Transverse colon (tissue), 4 donors: ENCODE data around the gene MORN4. TPM values are rescaled to one million over a fixed set of nuclear protein-coding genes. Genes with fewer than 3 reads are reported as not detected.

Experiments used
- DNase-seq: peaks from one replicate; pipeline ENCODE4 v3.0.0-alpha.2; 2019
- H3K27ac ChIP-seq, 4 donors: fragments of 200-600 bp; sonication (generic); 2 replicates each; pipeline ENCODE4 v1.5.1; 2016 to 2018; ENCODE audit warnings: inconsistent platforms in 4 of 4
- H3K27me3 ChIP-seq: fragments of 200-600 bp; sonication (generic); 2 replicates; pipeline ENCODE4 v1.5.1; 2017; ENCODE audit warnings: inconsistent platforms
- H3K36me3 ChIP-seq, 4 donors: fragments of 200-600 bp; sonication (generic); 2 replicates each; pipeline ENCODE4 v1.5.1; 2017 to 2019; ENCODE audit warnings: inconsistent platforms in 4 of 4
- H3K4me1 ChIP-seq, 4 donors: fragments of 200-600 bp; sonication (generic); 2 replicates each; pipeline ENCODE4 v1.5.1; 2017 to 2020; ENCODE audit warnings: inconsistent platforms in 4 of 4
- H3K4me3 ChIP-seq, 4 donors: fragments of 200-600 bp; sonication (generic); 1 replicate in 1 of 4; 2 replicates in 3 of 4; pipeline versions ENCODE4 v1.5.1 to v1.6.1; 2017 to 2019; ENCODE audit warnings: inconsistent platforms in 4 of 4
- H3K9me3 ChIP-seq, 2 donors: fragments of 200-600 bp; sonication (generic); 2 replicates each; pipeline ENCODE4 v1.5.1; 2017 to 2019; ENCODE audit warnings: inconsistent platforms in 2 of 2
- EP300 ChIP-seq: sonication (generic); formaldehyde crosslinking; IDR thresholded peaks from one replicate; pipeline ENCODE4 v1.6.1; 2017; ENCODE audit warnings: antibody characterized with exemption, low read depth
- POLR2A ChIP-seq: fragments of 450-650 bp; IDR thresholded peaks from one replicate; pipeline ENCODE4 v1.6.1; 2016; ENCODE audit warnings: antibody characterized with exemption, mild to moderate bottlenecking, moderate library complexity
- POLR2AphosphoS5 ChIP-seq, 3 donors: sonication (generic); formaldehyde crosslinking; IDR thresholded peaks; one replicate each; pipeline ENCODE4 v1.6.1; 2016; ENCODE audit warnings: antibody characterized with exemption in 3 of 3
- WGBS, 2 donors: methylation state at CpG; one replicate each; pipeline ENCODE4 v1.1.5; 2018; ENCODE audit warnings: low coverage in 1 of 2; 5-methylcytosine and 5-hydroxymethylcytosine counted together
- in situ Hi-C, 4 donors: fragments of 200-750 bp; cut with MboI; loops; one replicate each; pipeline versions ENCODE4 v1.15.0 to v1.15.1; 2017; ENCODE audit warnings: low sequenced_read_pairs in 3 of 4, low pct_ligation_motif_present in 1 of 4, low pct_unique_long_range_greater_than_20kb in 1 of 4
- intact Hi-C: fragments of 100-400 bp; cut with DNase I; formaldehyde crosslinking; loops from one replicate; pipeline ENCODE4 v1.15.1; 2023; ENCODE audit warnings: low total_unique reads
- total RNA-seq, 4 donors: library from RNA; depleted of rRNA; stranded (reverse); fragments of >200 nt; gene quantifications; one replicate each; pipeline ENCODE4 v1.1.0, GENCODE V29; 2016
- TF ChIP-seq, protein P1 (sequence below), 5 experiments: fragments of 200-600 bp in 3 of 5; fragments of 450-650 bp in 2 of 5; sonication (generic) in 3 of 5; IDR thresholded peaks; 1 replicate in 2 of 5; 2 replicates in 3 of 5; pipeline ENCODE4 v1.5.1; 2016 to 2017; ENCODE audit warnings: antibody characterized with exemption in 5 of 5, inconsistent platforms in 3 of 5, mild to moderate bottlenecking in 2 of 5, moderate library complexity in 1 of 5

The MORN4 gene
- 1 to 10 TPM in 1 of 4 donors, under 1 TPM in 2, not detected in 1; 0.95 to 1.8 (median 0.96) TPM for total RNA-seq

DNA sequence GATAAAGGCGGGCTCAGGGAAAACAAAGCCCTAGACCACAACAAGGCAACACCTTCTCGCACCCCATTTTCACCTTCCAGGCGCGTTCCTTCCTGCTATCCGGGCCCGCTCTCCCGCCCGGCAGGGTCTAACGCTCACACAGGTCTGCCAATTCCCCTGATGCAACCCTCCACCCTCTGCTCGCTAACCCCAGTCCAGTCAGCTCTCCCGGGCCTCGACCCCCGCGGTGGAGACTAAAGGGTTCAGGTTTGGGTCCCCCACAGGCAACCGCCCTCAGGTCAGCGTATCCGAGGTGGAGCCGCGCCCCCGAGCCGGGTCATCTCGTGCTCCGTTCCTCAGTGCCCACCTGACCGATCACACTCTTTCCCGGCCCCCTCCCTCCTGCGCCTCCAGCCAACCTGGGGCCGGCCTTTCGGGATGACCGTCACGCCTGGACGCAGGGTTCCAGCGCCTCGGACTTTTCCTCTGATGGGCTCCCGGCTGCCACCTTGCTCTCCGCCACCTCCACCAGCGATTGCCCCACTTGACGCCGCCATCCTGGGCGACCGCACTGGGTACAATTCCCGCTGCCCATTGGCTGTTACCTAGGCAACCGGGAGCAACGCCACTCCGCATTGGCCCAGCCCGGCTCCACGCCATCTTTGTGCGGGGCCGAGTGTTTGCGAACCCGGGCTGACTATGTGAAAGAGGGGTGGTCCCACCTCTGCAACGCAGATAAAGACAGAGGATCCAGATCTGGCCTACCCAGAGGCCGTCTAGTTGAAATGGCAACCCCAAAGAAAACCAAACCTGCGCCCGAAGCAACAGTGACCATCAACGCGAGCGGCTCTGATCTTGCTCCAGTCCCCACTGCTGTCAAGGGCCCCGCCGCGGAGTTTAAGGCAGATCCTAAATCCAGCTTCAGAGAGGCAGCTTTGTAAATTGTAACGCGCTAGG lies at the start of gene MORN4:
MORN4 (minus strand) TSS at position 552 of the 936 bp plus-strand sequence. CDS start 13,847 bp downstream, outside the sequence.
- no peaks in the 10 kb centered on the region for H3K27me3 ChIP-seq
- intact Hi-C loops (no loop called here), in situ Hi-C loops (no loop called here)
- peaks cover 0 to 12% (median 6%) of the 10 kb centered on the region in 4 donors for H3K4me1 ChIP-seq
- DNase-seq = peak; percentile 93
- WGBS, 2 donors = 0 to 3% methylated on average over 4 to 62 of the region's 62 CpGs
- peak within 1 kb of the TSS; percentile 58 to 71 (median 66) for H3K4me3 ChIP-seq
- H3K9me3 ChIP-seq = no peaks in the 10 kb centered on the region
- H3K27ac ChIP-seq = peak within 1 kb of the TSS; percentile 39 to 71 (median 64)
- TF ChIP-seq POLR2AphosphoS5 (IDR thresholded peaks at IDR 0.05) (no peak), POLR2A (no peak), EP300 (no peak)
- TF ChIP-seq, protein P1, sequence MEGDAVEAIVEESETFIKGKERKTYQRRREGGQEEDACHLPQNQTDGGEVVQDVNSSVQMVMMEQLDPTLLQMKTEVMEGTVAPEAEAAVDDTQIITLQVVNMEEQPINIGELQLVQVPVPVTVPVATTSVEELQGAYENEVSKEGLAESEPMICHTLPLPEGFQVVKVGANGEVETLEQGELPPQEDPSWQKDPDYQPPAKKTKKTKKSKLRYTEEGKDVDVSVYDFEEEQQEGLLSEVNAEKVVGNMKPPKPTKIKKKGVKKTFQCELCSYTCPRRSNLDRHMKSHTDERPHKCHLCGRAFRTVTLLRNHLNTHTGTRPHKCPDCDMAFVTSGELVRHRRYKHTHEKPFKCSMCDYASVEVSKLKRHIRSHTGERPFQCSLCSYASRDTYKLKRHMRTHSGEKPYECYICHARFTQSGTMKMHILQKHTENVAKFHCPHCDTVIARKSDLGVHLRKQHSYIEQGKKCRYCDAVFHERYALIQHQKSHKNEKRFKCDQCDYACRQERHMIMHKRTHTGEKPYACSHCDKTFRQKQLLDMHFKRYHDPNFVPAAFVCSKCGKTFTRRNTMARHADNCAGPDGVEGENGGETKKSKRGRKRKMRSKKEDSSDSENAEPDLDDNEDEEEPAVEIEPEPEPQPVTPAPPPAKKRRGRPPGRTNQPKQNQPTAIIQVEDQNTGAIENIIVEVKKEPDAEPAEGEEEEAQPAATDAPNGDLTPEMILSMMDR (IDR thresholded peaks at IDR 0.05) = no peak
- H3K36me3 ChIP-seq = no peaks in the 10 kb centered on the region

DNA sequence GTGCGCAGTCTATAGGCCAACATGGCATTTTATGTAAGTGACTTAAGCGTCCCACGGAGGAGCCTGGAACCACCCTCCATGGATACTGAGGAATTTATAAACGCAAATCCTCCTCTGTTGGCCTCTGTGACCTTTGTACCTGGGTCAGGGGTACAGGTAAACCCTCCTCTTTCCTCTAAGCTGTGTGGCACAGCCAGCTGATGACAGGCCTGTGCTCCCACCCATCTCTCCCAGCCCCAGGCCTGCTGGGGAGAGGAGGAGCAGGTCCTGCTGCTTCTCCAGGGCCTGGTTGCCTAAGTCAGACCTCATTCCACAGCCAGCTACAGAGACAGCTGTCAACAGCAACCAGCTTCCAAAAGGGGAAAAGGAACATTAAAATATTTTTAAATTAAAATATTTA lies 48.7 kb upstream of the MORN4 start:
- H3K4me3 ChIP-seq = no peak overlapping the region
- WGBS, 2 donors = 70 to 78% methylated on average over 3 to 4 of the region's 4 CpGs
- peak overlapping the region; percentile 90 to 93 (median 92) for H3K27ac ChIP-seq
- peaks cover 0 to 9% (median 0%) of the 10 kb centered on the region in 4 donors for H3K36me3 ChIP-seq
- no peaks in the 10 kb centered on the region for H3K27me3 ChIP-seq
- intact Hi-C loops (no loop called here), in situ Hi-C loops (loop anchor here in 1 of 4 donors (10.0 kb wide), 1 partner anchor 53 kb away; the partner anchor contains the start of gene ZFYVE27)
- peaks cover 11 to 58% (median 47%) of the 10 kb centered on the region in 4 donors for H3K4me1 ChIP-seq
- no peaks in the 10 kb centered on the region for H3K9me3 ChIP-seq
- TF ChIP-seq POLR2AphosphoS5 (IDR thresholded peaks at IDR 0.05) = peak in 1 of 3 donors; percentile 37
- TF ChIP-seq POLR2A = no peak
- peak; percentile 49 for DNase-seq

DNA sequence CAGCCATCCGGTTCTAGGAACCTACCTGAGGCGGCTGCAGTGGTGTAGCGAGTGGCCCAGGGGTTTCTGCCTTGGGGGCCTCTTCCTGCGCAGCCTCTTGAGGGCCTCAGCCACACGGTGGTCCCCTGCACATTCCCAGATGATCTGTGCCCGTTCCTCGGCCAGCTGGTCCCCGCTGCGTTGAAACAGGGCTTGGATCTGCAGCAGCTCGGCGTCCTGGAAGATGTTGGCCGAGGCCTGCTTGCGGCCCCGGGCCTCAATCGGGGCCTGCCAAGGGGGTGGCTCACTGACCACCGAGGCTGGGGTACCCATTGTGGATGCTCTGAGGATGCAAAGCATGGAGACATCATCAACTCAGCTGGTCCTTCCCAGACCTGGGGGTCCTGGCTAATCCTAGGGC lies 46.3 kb upstream of the MORN4 start:
- intact Hi-C loops = no loop called here
- in situ Hi-C loops = no loop called here
- DNase-seq = no peak

DNA sequence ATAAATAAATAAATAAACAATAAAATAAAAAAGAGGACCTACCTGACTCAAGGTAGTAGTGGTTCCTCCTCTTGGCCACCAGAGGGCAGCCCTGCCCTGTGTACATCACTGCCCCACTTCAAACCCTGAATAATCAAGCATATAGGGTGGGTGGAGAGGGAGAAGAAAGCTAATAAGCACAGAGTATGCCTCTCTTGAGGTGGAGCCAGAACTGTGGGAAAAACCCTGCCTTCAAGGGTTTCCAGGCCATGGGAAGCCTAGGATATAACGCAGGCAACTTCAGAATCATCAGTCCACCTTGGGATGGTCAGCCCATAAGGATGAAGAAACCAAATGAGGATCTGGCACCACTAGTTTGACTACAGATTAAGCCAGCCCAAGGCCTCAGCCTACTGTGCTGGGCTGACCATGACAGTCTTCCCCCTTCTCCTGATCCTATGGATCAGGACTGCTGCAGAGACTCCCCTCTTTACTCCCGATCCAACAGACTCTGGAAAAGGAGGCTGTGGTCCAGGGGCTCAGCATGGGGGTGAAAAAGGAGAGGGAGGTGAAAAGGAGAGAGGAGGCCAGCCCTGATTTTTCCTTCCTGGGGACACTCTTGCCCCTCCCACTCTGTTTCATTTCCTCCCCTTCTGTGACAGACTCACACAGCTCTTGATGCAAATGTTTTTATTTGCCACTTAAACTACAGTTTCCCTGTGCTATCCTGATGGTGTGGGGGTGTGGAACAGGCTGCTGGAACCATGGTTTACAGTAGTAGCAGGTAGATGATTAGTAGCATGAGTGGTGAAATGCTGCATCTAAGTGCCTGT lies 43.7 kb upstream of the MORN4 start:
- Histone ChIP-seq H3K27ac (peak overlapping the region in 1 of 4 donors; percentile 7), H3K9me3 (no peaks in the 10 kb centered on the region), H3K4me1 (peaks cover 0 to 22% (median 9%) of the 10 kb centered on the region in 4 donors), H3K36me3 (peaks cover 0 to 34% (median 8%) of the 10 kb centered on the region in 4 donors), H3K27me3 (no peaks in the 10 kb centered on the region), H3K4me3 (no peak overlapping the region)
- peak; percentile 53 for DNase-seq
- intact Hi-C loops = no loop called here
- 93% methylated on average over 2 of the region's 2 CpGs; no CpG with 5 or more reads in 1 of the 2 donors for WGBS, 2 donors
- in situ Hi-C loops = no loop called here
- TF ChIP-seq, protein P1 (IDR thresholded peaks at IDR 0.05) = peak; percentile 89 to 94 (median 93)
- TF ChIP-seq EP300 (no peak), POLR2AphosphoS5 (IDR thresholded peaks at IDR 0.05) (peak in 1 of 3 donors; percentile 13), POLR2A (no peak)

More for the DNA sequence above, 46.3 kb upstream of the MORN4 start:
- peaks cover 0 to 26% (median 2%) of the 10 kb centered on the region in 4 donors for H3K36me3 ChIP-seq
- peaks cover 11 to 48% (median 34%) of the 10 kb centered on the region in 4 donors for H3K4me1 ChIP-seq
- TF ChIP-seq POLR2AphosphoS5 (IDR thresholded peaks at IDR 0.05) (peak in 1 of 3 donors; percentile 51), EP300 (no peak)
- WGBS, 2 donors = 87% methylated on average over 16 of the region's 16 CpGs; no CpG with 5 or more reads in 1 of the 2 donors
- no peaks in the 10 kb centered on the region for H3K9me3 ChIP-seq
- H3K27me3 ChIP-seq = no peaks in the 10 kb centered on the region
- no peak overlapping the region for H3K4me3 ChIP-seq
- H3K27ac ChIP-seq = no peak overlapping the region
